Neural progenitor cell (in vitro differentiated cells): ENCODE measurements around the gene SRCIN1. TPM values are rescaled to one million over a fixed set of nuclear protein-coding genes. Genes with fewer than 3 reads are reported as not detected.

Source experiments
- DNase-seq: peaks from one replicate; pipeline ENCODE4 v3.0.0-alpha.2; 2016; ENCODE audit warnings: low spot score
- H2AFZ ChIP-seq: fragments of 200-600 bp; sonication (generic); replicated peaks from 2 replicates; pipeline ENCODE4 v1.6.1; 2016; ENCODE audit warnings: antibody characterized with exemption
- H3F3A ChIP-seq: fragments of 200-600 bp; sonication (generic); 2 replicates; pipeline ENCODE4 v1.6.1; 2016; ENCODE audit warnings: antibody characterized with exemption, low read depth
- H3K27ac ChIP-seq: fragments of 200-600 bp; sonication (generic); 2 replicates; pipeline ENCODE4 v1.5.1; 2016; ENCODE audit warnings: mild to moderate bottlenecking
- H3K27me3 ChIP-seq: fragments of 200-600 bp; sonication (generic); 2 replicates; pipeline ENCODE4 v1.6.1; 2016; ENCODE audit warnings: mild to moderate bottlenecking, moderate library complexity
- H3K36me3 ChIP-seq: fragments of 200-600 bp; sonication (generic); 2 replicates; pipeline ENCODE4 v1.5.1; 2016
- H3K4me1 ChIP-seq: fragments of 200-600 bp; sonication (generic); 2 replicates; pipeline ENCODE4 v1.6.1; 2016; ENCODE audit warnings: mixed run types
- H3K4me2 ChIP-seq: fragments of 200-600 bp; sonication (generic); 2 replicates; pipeline ENCODE4 v1.6.1; 2016
- H3K4me3 ChIP-seq: fragments of 200-600 bp; sonication (generic); 2 replicates; pipeline ENCODE4 v1.5.1; 2016
- H3K79me2 ChIP-seq: fragments of 200-600 bp; sonication (generic); 2 replicates; pipeline ENCODE4 v1.6.1; 2016; ENCODE audit warnings: low read depth
- H3K9ac ChIP-seq: fragments of 200-600 bp; sonication (generic); 2 replicates; pipeline ENCODE4 v1.6.1; 2016
- H3K9me3 ChIP-seq: fragments of 200-600 bp; sonication (generic); 2 replicates; pipeline ENCODE4 v1.5.1; 2016; ENCODE audit warnings: low read depth
- H4K20me1 ChIP-seq: fragments of 200-600 bp; sonication (generic); 2 replicates; pipeline ENCODE4 v1.6.1; 2016; ENCODE audit warnings: low read depth
- H3K27ac Mint-ChIP-seq: 3 replicates; pipeline ENCODE4 v1.8.0; 2021; ENCODE audit warnings: mixed read lengths
- H3K27me3 Mint-ChIP-seq: 2 replicates; pipeline ENCODE4 v1.8.0; 2022; ENCODE audit warnings: low read depth, mild to moderate bottlenecking, inconsistent platforms, moderate library complexity, mixed read lengths; ENCODE audit not compliant: insufficient read depth
- H3K36me3 Mint-ChIP-seq: 3 replicates; pipeline ENCODE4 v1.8.0; 2021; ENCODE audit warnings: mixed read lengths
- H3K4me1 Mint-ChIP-seq: 3 replicates; pipeline ENCODE4 v1.8.0; 2021; ENCODE audit warnings: mixed read lengths
- H3K4me3 Mint-ChIP-seq: 3 replicates; pipeline ENCODE4 v1.8.0; 2021; ENCODE audit warnings: mild to moderate bottlenecking, moderate library complexity, mixed read lengths
- H3K9me3 Mint-ChIP-seq: 3 replicates; pipeline ENCODE4 v1.8.0; 2020; ENCODE audit warnings: mixed read lengths
- CTCF ChIP-seq: fragments of 200-600 bp; sonication (generic); IDR thresholded peaks from 2 replicates; pipeline ENCODE4 v1.5.1; 2017; ENCODE audit warnings: antibody characterized with exemption, mild to moderate bottlenecking
- EZH2 ChIP-seq: fragments of 200-600 bp; sonication (generic); IDR thresholded peaks from 2 replicates; pipeline ENCODE4 v1.6.1; 2017; ENCODE audit warnings: antibody characterized with exemption, mild to moderate bottlenecking, moderate library complexity
- EZH2phosphoT487 ChIP-seq: fragments of 200-600 bp; sonication (generic); IDR thresholded peaks from 2 replicates; pipeline ENCODE4 v1.6.1; 2017; ENCODE audit warnings: antibody characterized with exemption
- total RNA-seq: library from RNA; depleted of rRNA; stranded (reverse); fragments of >200 nt; gene quantifications from 2 replicates; pipeline ENCODE4 v1.2.3, GENCODE V29; 2015; ENCODE audit warnings: low replicate concordance

The SRCIN1 gene
- total RNA-seq, 1 donor from 2014 or later: 3.8 TPM

- H3K27ac ChIP-seq: no peak overlapping the region
- no peaks in the 10 kb centered on the region for H3K27me3 ChIP-seq
- Mint-ChIP-seq H3K27ac (no peak overlapping the region), H3K36me3 (no peaks in the 10 kb centered on the region), H3K4me3 (no peak overlapping the region), H3K27me3 (peaks cover 7% of the 10 kb centered on the region), H3K4me1 (peaks cover 9% of the 10 kb centered on the region), H3K9me3 (no peaks in the 10 kb centered on the region)
- no peak for TF ChIP-seq EZH2
- DNase-seq: no peak
- H3K79me2 ChIP-seq: no peaks in the 10 kb centered on the region
- H2AFZ ChIP-seq: no peak overlapping the region
- H3K36me3 ChIP-seq: no peaks in the 10 kb centered on the region
- H3F3A ChIP-seq: peaks cover 12% of the 10 kb centered on the region
- no peak overlapping the region for H3K9ac ChIP-seq
- H4K20me1 ChIP-seq: no peaks in the 10 kb centered on the region
- no peak overlapping the region for H3K4me3 ChIP-seq
- no peak overlapping the region for H3K4me2 ChIP-seq
- peaks cover 14% of the 10 kb centered on the region for H3K4me1 ChIP-seq
- H3K9me3 ChIP-seq: no peaks in the 10 kb centered on the region
Measured at GRCh38 chr17:38619451-38619795, 13.7 kb upstream of the SRCIN1 start.

DNA sequence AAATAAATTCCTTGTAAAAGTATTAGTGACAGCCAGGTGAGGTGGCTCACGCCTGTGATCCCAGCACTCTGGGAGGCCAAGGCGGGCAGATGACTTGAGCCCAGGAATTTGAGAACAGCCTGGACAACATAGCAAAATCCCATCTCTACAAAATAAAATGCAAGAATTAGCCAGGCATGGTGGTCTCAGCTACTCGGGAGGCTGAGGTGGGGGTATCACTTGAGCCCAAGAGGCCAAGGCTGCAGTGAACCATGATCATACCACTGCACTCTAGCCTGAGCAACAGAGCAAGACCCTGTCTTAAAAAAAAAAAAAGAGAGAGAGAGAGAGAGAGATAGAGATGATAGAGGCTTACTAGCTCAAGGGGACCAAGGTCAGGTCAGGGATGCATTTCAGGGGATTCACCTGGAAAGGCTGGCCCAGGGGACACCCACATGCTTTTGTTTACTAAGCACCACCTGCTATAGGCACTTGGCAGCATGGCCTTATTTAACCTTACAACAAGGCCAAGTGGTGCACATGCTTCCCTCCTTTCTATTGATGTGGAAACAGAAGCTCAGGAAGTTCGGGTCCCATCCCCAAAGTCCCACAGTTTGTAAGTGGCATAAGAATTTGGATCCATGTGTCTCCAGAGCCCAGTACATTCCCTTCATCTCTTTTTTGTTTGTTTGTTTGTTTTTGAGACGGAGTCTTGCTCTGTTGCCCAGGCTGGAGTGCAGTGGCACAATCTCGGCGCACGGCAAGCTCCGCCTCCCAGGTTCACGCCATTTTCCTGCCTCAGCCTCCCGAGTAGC, 12.4 kb upstream of the SRCIN1 start:
- no peak overlapping the region for H3K27ac Mint-ChIP-seq

GRCh38 chr17:38617074-38617860, 11.5 kb upstream of the SRCIN1 start:
- Mint-ChIP-seq H3K4me1 (peaks cover 9% of the 10 kb centered on the region), H3K36me3 (no peaks in the 10 kb centered on the region), H3K4me3 (peak overlapping the region; percentile 15), H3K27ac (peak overlapping the region; percentile 26), H3K9me3 (peaks cover 4% of the 10 kb centered on the region), H3K27me3 (peaks cover 11% of the 10 kb centered on the region)
- no peaks in the 10 kb centered on the region for H4K20me1 ChIP-seq
- no peak overlapping the region for H3K27ac ChIP-seq
- H3F3A ChIP-seq: peaks cover 12% of the 10 kb centered on the region
- no peaks in the 10 kb centered on the region for H3K36me3 ChIP-seq
- DNase-seq: no peak
- peaks cover 14% of the 10 kb centered on the region for H3K4me1 ChIP-seq
- no peak overlapping the region for H3K4me3 ChIP-seq
- H3K9me3 ChIP-seq: peaks cover under 1% of the 10 kb centered on the region
- H3K4me2 ChIP-seq: peak overlapping the region; percentile 52
- H3K27me3 ChIP-seq: no peaks in the 10 kb centered on the region
- no peak for TF ChIP-seq CTCF
- TF ChIP-seq EZH2phosphoT487: no peak
- no peak for TF ChIP-seq EZH2
- peak overlapping the region; percentile 57 for H2AFZ ChIP-seq
- no peaks in the 10 kb centered on the region for H3K79me2 ChIP-seq
- H3K9ac ChIP-seq: no peak overlapping the region

More for the DNA sequence above, 12.4 kb upstream of the SRCIN1 start:
- no peak overlapping the region for H3K9ac ChIP-seq
- H2AFZ ChIP-seq: no peak overlapping the region
- H3K9me3 ChIP-seq: no peaks in the 10 kb centered on the region
- no peak for TF ChIP-seq EZH2
- TF ChIP-seq EZH2phosphoT487: no peak
- TF ChIP-seq CTCF: no peak
- Mint-ChIP-seq H3K9me3 (peaks cover 3% of the 10 kb centered on the region), H3K27me3 (peaks cover 11% of the 10 kb centered on the region), H3K4me1 (peaks cover 9% of the 10 kb centered on the region), H3K36me3 (no peaks in the 10 kb centered on the region), H3K4me3 (peak overlapping the region; percentile 33)
- no peak for DNase-seq
- H3K4me1 ChIP-seq: peaks cover 14% of the 10 kb centered on the region
- H3K4me3 ChIP-seq: no peak overlapping the region
- no peak overlapping the region for H3K27ac ChIP-seq
- no peaks in the 10 kb centered on the region for H3K27me3 ChIP-seq
- H4K20me1 ChIP-seq: no peaks in the 10 kb centered on the region
- no peaks in the 10 kb centered on the region for H3K79me2 ChIP-seq
- peaks cover 12% of the 10 kb centered on the region for H3F3A ChIP-seq
- no peaks in the 10 kb centered on the region for H3K36me3 ChIP-seq
- no peak overlapping the region for H3K4me2 ChIP-seq
